Cerebellar cortex (tissue), 1 donor: ENCODE measurements around the gene NPIPA7.
"Not testable (repeated sequence)": the region's sequence is repeated elsewhere in the genome, so short reads cannot be mapped to it uniquely, and the experiment has no call there.

Experiments used
- DNase-seq: peaks from one replicate; pipeline ENCODE4 v3.0.0-alpha.2; 2015; ENCODE audit warnings: low spot score

The NPIPA7 gene

GRCh38 chr16:16417914-16418544 lies 39.1 kb downstream of the NPIPA7 start:
- DNase-seq: not testable (repeated sequence)

- not testable (repeated sequence) for DNase-seq
These were observed 41.6 kb downstream of the NPIPA7 start for GRCh38 chr16:16420515-16420914.

GRCh38 chr16:16425146-16425545 lies 46.2 kb downstream of the NPIPA7 start:
- not testable (repeated sequence) for DNase-seq

- not testable (repeated sequence) for DNase-seq
These were observed 52.2 kb downstream of the NPIPA7 start for GRCh38 chr16:16431135-16431534.

- not testable (repeated sequence) for DNase-seq
These were observed 55.8 kb downstream of the NPIPA7 start for GRCh38 chr16:16434711-16435110.

GRCh38 chr16:16441401-16441800 lies 62.5 kb downstream of the NPIPA7 start:
- not testable (repeated sequence) for DNase-seq
